Gastrocnemius medialis (tissue), 4 donors: ENCODE data around the gene PIKFYVE. TPM values are rescaled to one million over a fixed set of nuclear protein-coding genes. Genes with fewer than 3 reads are reported as not detected.
"Not testable (repeated sequence)": the region's sequence is repeated elsewhere in the genome, so short reads cannot be mapped to it uniquely, and the experiment has no call there.

Experiments used
- ATAC-seq, 2 donors: fragments of 150-250 bp; one replicate each; pipeline ENCODE4 v1.9.1; 2016
- DNase-seq, 2 donors: peaks; one replicate each; pipeline ENCODE4 v3.0.0-alpha.2; 2019
- H3K27ac ChIP-seq, 4 donors: fragments of 200-600 bp; sonication (generic); 1 replicate in 1 of 4; 2 replicates in 3 of 4; pipeline ENCODE4 v1.5.1; 2016 to 2018; ENCODE audit warnings: mild to moderate bottlenecking in 2 of 4, moderate library complexity in 1 of 4
- H3K27me3 ChIP-seq, 3 donors: fragments of 200-600 bp; sonication (generic) in 2 of 3; 1 replicate in 1 of 3; 2 replicates in 2 of 3; pipeline versions ENCODE4 v1.5.1 to v1.6.0; 2016 to 2019; ENCODE audit warnings: mild to moderate bottlenecking in 1 of 3, moderate library complexity in 1 of 3
- H3K36me3 ChIP-seq, 2 donors: fragments of 200-600 bp; sonication (generic) in 1 of 2; one replicate each; pipeline ENCODE4 v1.5.1; 2017 to 2018
- H3K4me1 ChIP-seq, 2 donors: fragments of 200-600 bp; sonication (generic) in 1 of 2; one replicate each; pipeline ENCODE4 v1.5.1; 2016 to 2017; ENCODE audit warnings: mild to moderate bottlenecking in 2 of 2
- H3K4me3 ChIP-seq, 4 donors: fragments of 200-600 bp; sonication (generic) in 3 of 4; 1 replicate in 1 of 4; 2 replicates in 3 of 4; pipeline ENCODE4 v1.5.1; 2016 to 2019; ENCODE audit warnings: mild to moderate bottlenecking in 2 of 4
- H3K9me3 ChIP-seq, 3 donors: fragments of 200-600 bp; sonication (generic) in 2 of 3; 1 replicate in 1 of 3; 2 replicates in 2 of 3; pipeline ENCODE4 v1.5.1; 2016 to 2019
- CTCF ChIP-seq, 5 experiments: fragments of 450-650 bp in 3 of 5; fragments of 200-600 bp in 2 of 5; sonication (generic) in 2 of 5; IDR thresholded peaks in 4 of 5; conservative IDR thresholded peaks in 1 of 5; 1 replicate in 4 of 5; 2 replicates in 1 of 5; pipeline ENCODE4 v1.5.1; 2016 to 2019; ENCODE audit warnings: antibody characterized with exemption in 5 of 5, mild to moderate bottlenecking in 3 of 5, moderate library complexity in 3 of 5
- POLR2A ChIP-seq, 2 donors: fragments of 450-650 bp; IDR thresholded peaks; one replicate each; pipeline ENCODE4 v1.6.1; 2017; ENCODE audit warnings: antibody characterized with exemption in 2 of 2, mild to moderate bottlenecking in 2 of 2, moderate library complexity in 2 of 2
- in situ Hi-C, 4 donors: fragments of 200-750 bp; cut with MboI; loops; one replicate each; pipeline versions ENCODE4 v1.15.0 to v1.8.0; 2017; ENCODE audit warnings: low sequenced_read_pairs in 4 of 4
- intact Hi-C: fragments of 100-400 bp; cut with DNase I; formaldehyde crosslinking; loops from one replicate; pipeline ENCODE4 v1.15.1; 2023; ENCODE audit warnings: low total_unique reads
- total RNA-seq, 4 donors: library from RNA; depleted of rRNA; stranded (reverse); fragments of >200 nt; gene quantifications; one replicate each; pipeline versions ENCODE4 v1.1.0 to v1.2.3, GENCODE V29; 2016

Gene PIKFYVE
- total RNA-seq, 4 donors from 2014 or later, result 14.0 to 23.9 (median 17.9) TPM

GRCh38 chr2:208384637-208385036, 118.6 kb downstream of the PIKFYVE start:
- Histone ChIP-seq H3K4me1 (no peaks in the 10 kb centered on the region), H3K4me3 (no peak overlapping the region), H3K9me3 (no peaks in the 10 kb centered on the region), H3K27me3 (no peaks in the 10 kb centered on the region), H3K27ac (no peak overlapping the region), H3K36me3 (no peaks in the 10 kb centered on the region)
- no peak for TF ChIP-seq CTCF (IDR thresholded peaks at IDR 0.05 in 4 of 5, conservative IDR thresholded peaks at IDR 0.05 in 1 of 5)
- no peak for TF ChIP-seq POLR2A (IDR thresholded peaks at IDR 0.05)
- DNase-seq (no peak), ATAC-seq (no peak)
- in situ Hi-C loops, result no loop called here
- intact Hi-C loops, result no loop called here

- TF ChIP-seq CTCF (IDR thresholded peaks at IDR 0.05 in 4 of 5, conservative IDR thresholded peaks at IDR 0.05 in 1 of 5), result no peak
- TF ChIP-seq POLR2A (IDR thresholded peaks at IDR 0.05), result no peak
- ATAC-seq (no peak), DNase-seq (no peak)
- H3K36me3 ChIP-seq, result no peaks in the 10 kb centered on the region
- H3K4me1 ChIP-seq, result no peaks in the 10 kb centered on the region
- no peak overlapping the region for H3K4me3 ChIP-seq
- intact Hi-C loops, result no loop called here
- no peaks in the 10 kb centered on the region for H3K27me3 ChIP-seq
- no peaks in the 10 kb centered on the region for H3K9me3 ChIP-seq
- H3K27ac ChIP-seq, result no peak overlapping the region
- in situ Hi-C loops, result no loop called here
These were observed 120.5 kb downstream of the PIKFYVE start for GRCh38 chr2:208386541-208386940.

- TF ChIP-seq POLR2A (IDR thresholded peaks at IDR 0.05), result no peak
- TF ChIP-seq CTCF (IDR thresholded peaks at IDR 0.05 in 4 of 5, conservative IDR thresholded peaks at IDR 0.05 in 1 of 5), result no peak
- H3K27me3 ChIP-seq, result no peaks in the 10 kb centered on the region
- ATAC-seq (no peak), DNase-seq (no peak)
- peaks cover 0 to 9% (median 0%) of the 10 kb centered on the region in 3 donors for H3K9me3 ChIP-seq
- in situ Hi-C loops (no loop called here), intact Hi-C loops (no loop called here)
- no peak overlapping the region for H3K27ac ChIP-seq
- H3K36me3 ChIP-seq, result no peaks in the 10 kb centered on the region
- H3K4me1 ChIP-seq, result no peaks in the 10 kb centered on the region
- H3K4me3 ChIP-seq, result no peak overlapping the region
These were observed 123.9 kb downstream of the PIKFYVE start for GRCh38 chr2:208389940-208390339.

- Histone ChIP-seq H3K36me3 (no peaks in the 10 kb centered on the region), H3K9me3 (peaks cover 0 to 9% (median 0%) of the 10 kb centered on the region in 3 donors), H3K4me1 (no peaks in the 10 kb centered on the region), H3K4me3 (no peak overlapping the region), H3K27me3 (no peaks in the 10 kb centered on the region), H3K27ac (no peak overlapping the region)
- in situ Hi-C loops (no loop called here), intact Hi-C loops (no loop called here)
- DNase-seq (no peak), ATAC-seq (no peak)
- TF ChIP-seq POLR2A (IDR thresholded peaks at IDR 0.05) (no peak), CTCF (IDR thresholded peaks at IDR 0.05 in 4 of 5, conservative IDR thresholded peaks at IDR 0.05 in 1 of 5) (no peak)
These were observed 126.2 kb downstream of the PIKFYVE start for GRCh38 chr2:208392300-208392699.

- in situ Hi-C loops, ATAC-seq: not testable (repeated sequence)
These were observed 130.7 kb downstream of the PIKFYVE start for GRCh38 chr2:208396796-208397195.

More at GRCh38 chr2:208396796-208397195, 130.7 kb downstream of the PIKFYVE start:
- H3K27ac ChIP-seq, intact Hi-C loops, H3K4me3 ChIP-seq, H3K36me3 ChIP-seq, DNase-seq, H3K27me3 ChIP-seq, H3K4me1 ChIP-seq, H3K9me3 ChIP-seq: not testable (repeated sequence)
